ENCODE results near the gene CCN5.

CCN5 gene

DNA sequence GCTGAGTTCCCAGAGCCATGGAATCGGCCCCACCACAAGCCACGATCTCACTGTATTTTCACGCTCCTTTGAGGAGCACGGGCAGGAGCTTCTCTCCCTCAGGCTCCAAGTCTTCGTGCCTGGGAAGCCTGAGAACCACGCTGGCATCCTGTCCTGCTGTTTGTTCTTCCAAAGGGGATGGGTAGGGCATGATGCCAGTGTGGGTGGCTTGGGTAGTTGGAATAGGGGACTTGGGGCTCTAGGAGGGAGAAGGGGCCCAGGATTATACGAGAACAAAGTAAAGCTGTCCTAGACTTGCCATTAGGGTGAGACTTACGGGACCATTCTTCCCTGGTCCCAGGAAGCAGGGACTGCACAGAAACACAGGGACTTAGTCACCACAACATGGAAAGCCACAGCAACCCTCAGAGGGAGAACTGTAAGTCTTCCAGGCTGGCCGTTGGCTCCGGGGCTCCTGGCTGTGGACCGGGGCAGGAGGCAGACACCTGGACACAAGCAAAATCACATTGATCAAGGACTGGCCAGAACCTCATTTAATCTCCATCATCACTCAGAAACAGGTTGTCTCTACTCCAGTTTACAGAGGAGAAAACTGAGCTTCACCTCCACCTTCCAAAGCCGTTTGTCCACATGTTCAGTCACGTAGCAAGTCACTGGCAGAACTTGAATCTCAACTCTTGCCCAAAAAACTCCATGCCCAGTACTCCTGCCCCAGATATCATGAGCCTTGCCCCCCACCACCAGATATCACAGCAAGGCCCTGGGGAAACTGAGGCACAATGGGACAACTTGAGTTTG lies 1.3 kb downstream of the CCN5 start:
- ChIA-PET CTCF (interaction anchor here (1.4 to 21.9 kb wide), 5 partner anchors 8 to 28 kb away, joined by 5 to 801 read pairs (median 11); no protein-coding TSS in a partner anchor), POLR2A (no interaction called here)
- TF ChIP-seq, protein P1, sequence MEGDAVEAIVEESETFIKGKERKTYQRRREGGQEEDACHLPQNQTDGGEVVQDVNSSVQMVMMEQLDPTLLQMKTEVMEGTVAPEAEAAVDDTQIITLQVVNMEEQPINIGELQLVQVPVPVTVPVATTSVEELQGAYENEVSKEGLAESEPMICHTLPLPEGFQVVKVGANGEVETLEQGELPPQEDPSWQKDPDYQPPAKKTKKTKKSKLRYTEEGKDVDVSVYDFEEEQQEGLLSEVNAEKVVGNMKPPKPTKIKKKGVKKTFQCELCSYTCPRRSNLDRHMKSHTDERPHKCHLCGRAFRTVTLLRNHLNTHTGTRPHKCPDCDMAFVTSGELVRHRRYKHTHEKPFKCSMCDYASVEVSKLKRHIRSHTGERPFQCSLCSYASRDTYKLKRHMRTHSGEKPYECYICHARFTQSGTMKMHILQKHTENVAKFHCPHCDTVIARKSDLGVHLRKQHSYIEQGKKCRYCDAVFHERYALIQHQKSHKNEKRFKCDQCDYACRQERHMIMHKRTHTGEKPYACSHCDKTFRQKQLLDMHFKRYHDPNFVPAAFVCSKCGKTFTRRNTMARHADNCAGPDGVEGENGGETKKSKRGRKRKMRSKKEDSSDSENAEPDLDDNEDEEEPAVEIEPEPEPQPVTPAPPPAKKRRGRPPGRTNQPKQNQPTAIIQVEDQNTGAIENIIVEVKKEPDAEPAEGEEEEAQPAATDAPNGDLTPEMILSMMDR (IDR thresholded peaks at IDR 0.05; ENCODE audit: insufficient read depth, low read length, missing control alignments) = no peak
- H3K4me3 ChIP-seq (ENCODE audit: low read depth, low read length) = no peak overlapping the region
- no peak for DNase-seq (ENCODE audit: low read depth, low spot score)

DNA sequence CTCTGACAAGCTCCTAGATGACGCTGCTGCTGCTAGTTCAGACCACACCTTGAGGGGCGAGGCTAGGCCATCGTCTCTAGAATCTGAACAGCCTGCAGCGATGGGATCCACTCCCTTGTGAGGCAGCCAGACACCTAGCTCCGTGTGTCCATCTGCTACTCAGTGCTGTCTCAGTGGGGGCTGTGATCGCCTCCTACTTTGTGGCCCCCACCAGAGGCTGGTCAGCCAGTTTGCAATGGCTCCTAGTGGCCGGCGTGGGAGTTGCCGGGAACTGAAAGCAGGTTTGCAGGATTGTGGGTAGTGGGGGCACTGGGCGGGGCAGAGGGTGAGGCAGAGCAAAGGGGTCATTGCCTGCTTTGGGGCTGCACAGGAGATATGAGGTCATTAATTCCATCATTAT lies 2.8 kb downstream of the CCN5 start:
- ChIA-PET POLR2A (no interaction called here), CTCF (interaction anchor here (0.9 to 21.9 kb wide), 7 partner anchors 9 to 30 kb away, joined by 3 to 801 read pairs (median 5); no protein-coding TSS in a partner anchor)
- no peak overlapping the region for H3K4me3 ChIP-seq (ENCODE audit: low read depth, low read length)
- DNase-seq (ENCODE audit: low read depth, low spot score) = no peak
- TF ChIP-seq, protein P1 (IDR thresholded peaks at IDR 0.05; ENCODE audit: insufficient read depth, low read length, missing control alignments) = peak; percentile 25

DNA sequence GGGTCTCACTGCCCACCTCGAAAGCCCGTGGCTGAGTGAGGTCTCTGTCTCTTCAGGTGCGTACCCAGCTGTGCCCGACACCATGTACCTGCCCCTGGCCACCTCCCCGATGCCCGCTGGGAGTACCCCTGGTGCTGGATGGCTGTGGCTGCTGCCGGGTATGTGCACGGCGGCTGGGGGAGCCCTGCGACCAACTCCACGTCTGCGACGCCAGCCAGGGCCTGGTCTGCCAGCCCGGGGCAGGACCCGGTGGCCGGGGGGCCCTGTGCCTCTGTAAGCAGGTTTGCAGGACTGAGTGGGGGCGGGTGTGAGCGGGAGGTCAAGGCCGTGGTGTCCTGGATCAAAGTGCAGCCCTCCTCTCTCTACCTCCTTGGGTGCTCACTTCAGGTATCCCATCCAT lies 4.7 kb downstream of the CCN5 start:
- DNase-seq (ENCODE audit: low read depth, low spot score) = no peak
- POLR2A ChIA-PET = no interaction called here
- TF ChIP-seq, protein P1 (IDR thresholded peaks at IDR 0.05; ENCODE audit: insufficient read depth, low read length, missing control alignments) = no peak
- CTCF ChIA-PET = interaction anchor here (4.1 to 21.9 kb wide), 2 partner anchors 14 to 31 kb away, joined by 21 to 801 read pairs; no protein-coding TSS in a partner anchor
- H3K4me3 ChIP-seq (ENCODE audit: low read depth, low read length) = no peak overlapping the region

DNA sequence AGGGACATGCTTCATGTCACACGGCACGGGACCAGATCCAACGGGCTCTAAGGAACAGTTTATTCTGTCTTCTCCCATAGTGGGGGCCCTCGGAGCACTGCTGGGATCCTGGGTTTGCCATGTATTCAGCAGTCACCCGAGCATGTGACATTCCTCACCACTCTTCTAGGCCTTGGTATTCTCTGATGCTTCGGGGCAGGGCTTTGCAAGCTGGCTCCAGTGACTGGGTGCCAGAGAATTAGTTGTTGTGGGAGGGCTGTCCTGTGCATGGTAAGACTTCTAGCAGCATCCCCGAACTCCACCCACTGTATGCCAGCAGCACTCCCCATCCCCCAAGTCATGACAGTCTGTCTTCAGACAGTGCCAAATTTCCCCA lies 5.4 kb downstream of the CCN5 start:
- no peak for DNase-seq (ENCODE audit: low read depth, low spot score)
- TF ChIP-seq, protein P1 (IDR thresholded peaks at IDR 0.05; ENCODE audit: insufficient read depth, low read length, missing control alignments) = no peak
- CTCF ChIA-PET = interaction anchor here (1.1 to 21.9 kb wide), 5 partner anchors 8 to 32 kb away, joined by 3 to 801 read pairs (median 5); no protein-coding TSS in a partner anchor
- POLR2A ChIA-PET = interaction anchor here (1.1 kb wide), 1 partner anchor 9 kb away, joined by 6 read pairs; no protein-coding TSS in a partner anchor
- no peak overlapping the region for H3K4me3 ChIP-seq (ENCODE audit: low read depth, low read length)

DNA sequence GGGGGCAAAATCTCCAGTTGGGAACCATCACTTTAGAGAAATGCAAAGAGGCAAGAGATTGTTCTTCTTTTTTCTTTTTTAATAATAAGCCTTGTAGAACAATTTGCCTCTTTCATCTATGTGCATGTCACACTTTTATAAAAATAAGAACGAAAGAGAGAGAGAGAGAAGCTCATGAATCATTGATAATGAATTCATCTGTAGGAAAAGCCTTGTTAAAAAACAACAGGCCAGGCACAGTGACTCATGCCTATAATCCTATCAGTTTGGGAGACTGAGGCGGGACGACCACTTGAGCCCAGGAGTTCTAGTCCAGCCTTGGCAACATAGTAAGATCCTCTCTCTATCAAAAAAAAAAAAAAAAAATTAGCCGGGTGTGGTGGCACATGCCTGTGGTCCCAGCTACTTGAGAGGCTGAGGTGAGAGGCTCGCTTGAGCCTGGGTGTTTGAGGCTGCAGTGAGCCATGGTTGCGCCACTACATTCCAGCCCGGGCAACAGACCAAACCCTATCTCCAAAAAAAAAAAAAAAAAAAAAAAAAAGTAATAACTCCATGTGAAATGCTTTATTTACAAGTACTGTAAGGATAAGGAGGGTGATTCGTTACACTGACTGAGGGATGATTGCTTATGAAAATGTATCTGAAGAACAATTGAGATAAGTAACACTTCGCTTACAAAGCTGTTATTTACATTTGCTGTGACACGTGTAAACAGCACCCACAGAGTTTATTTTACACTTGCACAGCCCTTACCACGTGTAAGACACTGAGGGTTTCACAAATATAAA lies 6.0 kb downstream of the CCN5 start:
- DNase-seq (ENCODE audit: low read depth, low spot score) = no peak
- ChIA-PET CTCF (interaction anchor here (0.8 to 21.9 kb wide), 7 partner anchors 9 to 33 kb away, joined by 3 to 801 read pairs (median 4); no protein-coding TSS in a partner anchor), POLR2A (interaction anchor here (1.1 kb wide), 1 partner anchor 9 kb away, joined by 6 read pairs; no protein-coding TSS in a partner anchor)
- TF ChIP-seq, protein P1 (IDR thresholded peaks at IDR 0.05; ENCODE audit: insufficient read depth, low read length, missing control alignments) = no peak
- H3K4me3 ChIP-seq (ENCODE audit: low read depth, low read length) = no peak overlapping the region

DNA sequence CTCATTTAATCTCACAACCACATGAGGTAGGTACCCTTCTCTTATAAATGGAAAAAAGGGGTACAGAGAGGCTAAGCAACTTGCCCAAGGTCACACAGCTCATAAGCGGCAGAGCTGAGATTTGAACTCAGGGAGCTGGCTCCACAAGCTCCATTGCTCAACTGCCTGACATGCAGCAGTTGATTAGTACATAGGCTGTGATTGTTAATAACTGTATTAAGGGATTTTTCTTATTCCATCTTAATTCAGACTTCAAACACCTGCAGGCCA lies 6.6 kb downstream of the CCN5 start:
- no peak for DNase-seq (ENCODE audit: low read depth, low spot score)
- TF ChIP-seq, protein P1 (IDR thresholded peaks at IDR 0.05; ENCODE audit: insufficient read depth, low read length, missing control alignments) = no peak
- ChIA-PET POLR2A (no interaction called here), CTCF (interaction anchor here (0.8 to 21.9 kb wide), 7 partner anchors 9 to 33 kb away, joined by 3 to 801 read pairs (median 4); no protein-coding TSS in a partner anchor)
- H3K4me3 ChIP-seq (ENCODE audit: low read depth, low read length) = no peak overlapping the region

Data from AG04449 (cell line).